NCI-H187 treated with DMSO at 0.1 percent for 48 hours (cell line): Measurements from ENCODE around the gene PHF14.
A peak's percentile ranks its signal among the peaks of the same experiment; 100 is the strongest.

Experiments
- DNase-seq: peaks from one replicate; lab custom pipeline; 2025; lab: John Stamatoyannopoulos, UW

Gene PHF14

GRCh38 chr7:11104578-11104977 is 130.9 kb downstream of the PHF14 start:
- no peak for DNase-seq

- no peak for DNase-seq
Observed at GRCh38 chr7:11109659-11110058, 136.0 kb downstream of the PHF14 start.

GRCh38 chr7:11120068-11120664 is 146.5 kb downstream of the PHF14 start:
- DNase-seq, result no peak

GRCh38 chr7:11120675-11121220 is 147.1 kb downstream of the PHF14 start:
- DNase-seq, result no peak

GRCh38 chr7:11124856-11125559 is 151.3 kb downstream of the PHF14 start:
- no peak for DNase-seq

- DNase-seq, result no peak
Observed at GRCh38 chr7:11127114-11127785, 153.6 kb downstream of the PHF14 start.

GRCh38 chr7:11127988-11128387 is 154.3 kb downstream of the PHF14 start:
- no peak for DNase-seq

GRCh38 chr7:11128498-11128897 is 154.8 kb downstream of the PHF14 start:
- no peak for DNase-seq

GRCh38 chr7:11130012-11130411 is 156.3 kb downstream of the PHF14 start:
- no peak for DNase-seq

GRCh38 chr7:11130601-11131000 is 156.9 kb downstream of the PHF14 start:
- DNase-seq, result no peak

GRCh38 chr7:11133436-11133959 is 159.8 kb downstream of the PHF14 start:
- DNase-seq, result no peak

GRCh38 chr7:11135573-11135972 is 161.9 kb downstream of the PHF14 start:
- DNase-seq, result no peak

GRCh38 chr7:11141541-11141940 is 167.9 kb downstream of the PHF14 start:
- DNase-seq, result no peak

- no peak for DNase-seq
Observed at GRCh38 chr7:11153694-11154093, 180.0 kb downstream of the PHF14 start.

- no peak for DNase-seq
Observed at GRCh38 chr7:11155883-11156282, 182.2 kb downstream of the PHF14 start.

GRCh38 chr7:11161499-11161898 is 187.8 kb downstream of the PHF14 start:
- no peak for DNase-seq

GRCh38 chr7:11163220-11163619 is 189.5 kb downstream of the PHF14 start:
- DNase-seq, result no peak

GRCh38 chr7:11166051-11166450 is 192.4 kb downstream of the PHF14 start:
- no peak for DNase-seq

GRCh38 chr7:11168650-11169170 is 195.0 kb downstream of the PHF14 start:
- DNase-seq, result peak; percentile 43

GRCh38 chr7:11170175-11170574 is 196.5 kb downstream of the PHF14 start:
- DNase-seq, result peak; percentile 53

- no peak for DNase-seq
Observed at GRCh38 chr7:11170863-11171568, 197.3 kb downstream of the PHF14 start.
